ENCODE measurements around the gene PRKCQ. TPM values are rescaled to one million over a fixed set of nuclear protein-coding genes. Genes with fewer than 3 reads are reported as not detected.

Gene PRKCQ
- total and polyA plus RNA-seq, 2 experiments from 2014 or later, result 0.43 to 0.97 TPM

- Histone ChIP-seq H3K79me2 (no peaks in the 10 kb centered on the region), H3K4me2 (no peak overlapping the region), H3K9me2 (replicated peaks; ENCODE audit: insufficient read depth) (no peaks in the 10 kb centered on the region), H3K27ac (no peak overlapping the region), H3K27me3 (no peaks in the 10 kb centered on the region), H3K9me3 (ENCODE audit: low read depth) (no peaks in the 10 kb centered on the region), H3K36me3 (replicated peaks; ENCODE audit: insufficient read depth, low read depth) (no peaks in the 10 kb centered on the region), H3K4me1 (ENCODE audit: insufficient read depth) (peaks cover 6% of the 10 kb centered on the region), H3K4me3 (no peak overlapping the region), H2AFZ (no peak overlapping the region), H4K20me1 (ENCODE audit: insufficient read depth, poor library complexity, severe bottlenecking) (no peaks in the 10 kb centered on the region)
- TF ChIP-seq EZH2phosphoT487 (IDR thresholded peaks at IDR 0.05; ENCODE audit: low read depth, severe bottlenecking, unreplicated experiment), result no peak
- TF ChIP-seq CTCF (IDR thresholded peaks at IDR 0.05; ENCODE audit: poor library complexity), result no peak
- no peak for TF ChIP-seq EZH2 (IDR thresholded peaks at IDR 0.05; ENCODE audit: borderline replicate concordance)
- 94% methylated on average over 8 of the region's 8 CpGs for WGBS (ENCODE audit: low lambda C conversion rate, missing lambda C conversion rate)
- DNase-seq (ENCODE audit: low spot score), result no peak
Observed at GRCh38 chr10:6395606-6396005, 184.5 kb downstream of the PRKCQ start.

GRCh38 chr10:6394084-6394483 lies 186.0 kb downstream of the PRKCQ start:
- H3K9me2 ChIP-seq (replicated peaks; ENCODE audit: insufficient read depth), result no peaks in the 10 kb centered on the region
- H4K20me1 ChIP-seq (ENCODE audit: insufficient read depth, poor library complexity, severe bottlenecking), result no peaks in the 10 kb centered on the region
- 47% methylated on average over 5 of the region's 5 CpGs for WGBS (ENCODE audit: low lambda C conversion rate, missing lambda C conversion rate)
- peaks cover 6% of the 10 kb centered on the region for H3K4me1 ChIP-seq (ENCODE audit: insufficient read depth)
- peak overlapping the region; percentile 21 for H3K27ac ChIP-seq
- H2AFZ ChIP-seq, result no peak overlapping the region
- no peaks in the 10 kb centered on the region for H3K27me3 ChIP-seq
- DNase-seq (ENCODE audit: low spot score), result peak; percentile 60
- no peaks in the 10 kb centered on the region for H3K36me3 ChIP-seq (replicated peaks; ENCODE audit: insufficient read depth, low read depth)
- H3K79me2 ChIP-seq, result no peaks in the 10 kb centered on the region
- TF ChIP-seq CTCF (IDR thresholded peaks at IDR 0.05; ENCODE audit: poor library complexity) (peak; percentile 8), EZH2phosphoT487 (IDR thresholded peaks at IDR 0.05; ENCODE audit: low read depth, severe bottlenecking, unreplicated experiment) (no peak)
- H3K4me3 ChIP-seq, result no peak overlapping the region
- peaks cover 9% of the 10 kb centered on the region for H3K9me3 ChIP-seq (ENCODE audit: low read depth)
- H3K4me2 ChIP-seq, result no peak overlapping the region

- Histone ChIP-seq H4K20me1 (ENCODE audit: insufficient read depth, poor library complexity, severe bottlenecking) (no peaks in the 10 kb centered on the region), H3K79me2 (no peaks in the 10 kb centered on the region), H3K9me2 (replicated peaks; ENCODE audit: insufficient read depth) (no peaks in the 10 kb centered on the region), H3K4me3 (no peak overlapping the region), H3K4me2 (no peak overlapping the region), H3K27ac (no peak overlapping the region), H3K4me1 (ENCODE audit: insufficient read depth) (peaks cover 6% of the 10 kb centered on the region), H3K27me3 (no peaks in the 10 kb centered on the region), H3K36me3 (replicated peaks; ENCODE audit: insufficient read depth, low read depth) (no peaks in the 10 kb centered on the region), H2AFZ (no peak overlapping the region), H3K9me3 (ENCODE audit: low read depth) (peaks cover 9% of the 10 kb centered on the region)
- DNase-seq (ENCODE audit: low spot score), result no peak
- TF ChIP-seq EZH2phosphoT487 (IDR thresholded peaks at IDR 0.05; ENCODE audit: low read depth, severe bottlenecking, unreplicated experiment), result no peak
- no peak for TF ChIP-seq EZH2 (IDR thresholded peaks at IDR 0.05; ENCODE audit: borderline replicate concordance)
- no peak for TF ChIP-seq CTCF (IDR thresholded peaks at IDR 0.05; ENCODE audit: poor library complexity)
- WGBS (ENCODE audit: low lambda C conversion rate, missing lambda C conversion rate), result 90% methylated on average over 2 of the region's 2 CpGs
Observed at GRCh38 chr10:6393168-6393567, 186.9 kb downstream of the PRKCQ start.

All from hepatocyte (in vitro differentiated cells).